GM18505 (cell line): Measurements from ENCODE around the gene PGAP3.

Experiments used
- ATAC-seq: cut with Tn5 transposase; IDR thresholded peaks from one replicate; pipeline ENCODE4 v1.9.1; 2021; ENCODE audit not compliant: unreplicated experiment
- POLR2A ChIP-seq: IDR thresholded peaks from 4 replicates; pipeline ENCODE4 v1.6.1; 2011; ENCODE audit warnings: borderline replicate concordance; ENCODE audit not compliant: insufficient read depth, insufficient read length; ENCODE audit errors: extremely low read depth

PGAP3 gene

GRCh38 chr17:39624313-39624712, 63.5 kb downstream of the PGAP3 start:
- ATAC-seq: no peak
- no peak for TF ChIP-seq POLR2A

- ATAC-seq: no peak
- no peak for TF ChIP-seq POLR2A
These were observed 64.4 kb downstream of the PGAP3 start for GRCh38 chr17:39623356-39623950.

GRCh38 chr17:39622380-39623006, 65.4 kb downstream of the PGAP3 start:
- TF ChIP-seq POLR2A: no peak
- ATAC-seq: no peak

- TF ChIP-seq POLR2A: no peak
- no peak for ATAC-seq
These were observed 66.1 kb downstream of the PGAP3 start for GRCh38 chr17:39621523-39622379.
